Smooth muscle cell (in vitro differentiated cells): ENCODE results near the gene NID1. TPM values are rescaled to one million over a fixed set of nuclear protein-coding genes. Genes with fewer than 3 reads are reported as not detected.

ENCODE experiments used
- DNase-seq: peaks from one replicate; lab custom pipeline; 2025; ENCODE audit not compliant: unreplicated experiment; lab: John Stamatoyannopoulos, UW
- H2AFZ ChIP-seq: fragments of 200-600 bp; sonication (generic); 2 replicates; pipeline ENCODE4 v1.6.0; 2016; ENCODE audit warnings: antibody characterized with exemption, low read depth, mild to moderate bottlenecking
- H3F3A ChIP-seq: fragments of 200-600 bp; sonication (generic); 2 replicates; pipeline ENCODE4 v1.6.0; 2017; ENCODE audit warnings: antibody characterized with exemption, low read depth
- H3K27ac ChIP-seq: fragments of 200-600 bp; sonication (generic); 2 replicates; pipeline ENCODE4 v1.5.1; 2016; ENCODE audit warnings: low read depth, mild to moderate bottlenecking
- H3K27me3 ChIP-seq: fragments of 200-600 bp; sonication (generic); 2 replicates; pipeline ENCODE4 v1.6.1; 2016; ENCODE audit warnings: low read depth, mild to moderate bottlenecking
- H3K36me3 ChIP-seq: fragments of 200-600 bp; sonication (generic); 2 replicates; pipeline ENCODE4 v1.5.1; 2016; ENCODE audit warnings: low read depth
- H3K4me1 ChIP-seq: fragments of 200-600 bp; sonication (generic); 2 replicates; pipeline ENCODE4 v1.5.1; 2016; ENCODE audit warnings: low read depth
- H3K4me2 ChIP-seq: fragments of 200-600 bp; sonication (generic); 2 replicates; pipeline ENCODE4 v1.6.0; 2016; ENCODE audit warnings: mild to moderate bottlenecking
- H3K4me3 ChIP-seq: fragments of 200-600 bp; sonication (generic); 2 replicates; pipeline ENCODE4 v1.5.1; 2016; ENCODE audit warnings: mild to moderate bottlenecking
- H3K79me2 ChIP-seq: fragments of 200-600 bp; sonication (generic); 2 replicates; pipeline ENCODE4 v1.6.0; 2016; ENCODE audit warnings: low read depth, mild to moderate bottlenecking
- H3K9ac ChIP-seq: fragments of 200-600 bp; sonication (generic); 2 replicates; pipeline ENCODE4 v1.6.0; 2016; ENCODE audit warnings: low read depth
- H3K9me3 ChIP-seq: fragments of 200-600 bp; sonication (generic); replicated peaks from 2 replicates; pipeline ENCODE4 v1.5.1; 2016; ENCODE audit warnings: low read depth
- H4K20me1 ChIP-seq: fragments of 200-600 bp; sonication (generic); 2 replicates; pipeline ENCODE4 v1.6.0; 2016; ENCODE audit warnings: low read depth
- WGBS: methylation state at CpG from one replicate; pipeline ENCODE4 v1.1.7; 2016; ENCODE audit warnings: low lambda C conversion rate; 5-methylcytosine and 5-hydroxymethylcytosine counted together
- polyA plus RNA-seq: library from polyadenylated mRNA; unstranded; fragments of >200 nt; fragmentation: Nextera tagmentation; extraction: Ambion mirVana; gene quantifications from 2 replicates; pipeline ENCODE4 v1.2.1, GENCODE V29; 2016
- total RNA-seq: library from RNA; depleted of rRNA; stranded (reverse); fragments of >200 nt; gene quantifications from 2 replicates; pipeline ENCODE4 v1.2.3, GENCODE V29; 2014
- TF ChIP-seq, protein P1 (sequence below): fragments of 200-600 bp; sonication (generic); IDR thresholded peaks from 2 replicates; pipeline ENCODE4 v1.5.1; 2017; ENCODE audit warnings: borderline replicate concordance, mild to moderate bottlenecking, antibody characterized with exemption; ENCODE audit not compliant: insufficient read depth, poor library complexity, severe bottlenecking

NID1 gene
- total and polyA plus RNA-seq, 2 experiments from 2014 or later: 52.9 to 74.1 TPM

DNA sequence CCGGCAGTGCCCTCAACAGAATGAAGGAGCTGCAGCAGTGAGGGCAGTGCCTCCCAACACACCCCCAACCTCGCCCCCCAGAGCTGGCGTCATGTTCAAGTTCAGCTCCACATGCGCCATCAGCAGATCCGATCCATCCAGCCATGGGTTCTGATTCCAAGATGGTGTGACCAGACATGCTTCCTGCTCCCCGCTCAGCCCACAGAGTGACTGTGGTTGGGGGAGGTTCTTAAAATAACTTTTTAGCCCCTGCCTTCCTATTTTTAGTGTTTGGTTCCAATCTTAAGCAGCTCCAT is 47.4 kb upstream of the NID1 start:
- Histone ChIP-seq H3K79me2 (no peaks in the 10 kb centered on the region), H3K4me2 (no peak overlapping the region), H3K9ac (no peak overlapping the region), H3K36me3 (no peaks in the 10 kb centered on the region), H3K9me3 (no peaks in the 10 kb centered on the region), H3K27me3 (no peaks in the 10 kb centered on the region), H4K20me1 (no peaks in the 10 kb centered on the region), H3K4me1 (no peaks in the 10 kb centered on the region), H3K4me3 (no peak overlapping the region), H3K27ac (no peak overlapping the region), H3F3A (no peaks in the 10 kb centered on the region), H2AFZ (no peak overlapping the region)
- no peak for DNase-seq
- TF ChIP-seq, protein P1, sequence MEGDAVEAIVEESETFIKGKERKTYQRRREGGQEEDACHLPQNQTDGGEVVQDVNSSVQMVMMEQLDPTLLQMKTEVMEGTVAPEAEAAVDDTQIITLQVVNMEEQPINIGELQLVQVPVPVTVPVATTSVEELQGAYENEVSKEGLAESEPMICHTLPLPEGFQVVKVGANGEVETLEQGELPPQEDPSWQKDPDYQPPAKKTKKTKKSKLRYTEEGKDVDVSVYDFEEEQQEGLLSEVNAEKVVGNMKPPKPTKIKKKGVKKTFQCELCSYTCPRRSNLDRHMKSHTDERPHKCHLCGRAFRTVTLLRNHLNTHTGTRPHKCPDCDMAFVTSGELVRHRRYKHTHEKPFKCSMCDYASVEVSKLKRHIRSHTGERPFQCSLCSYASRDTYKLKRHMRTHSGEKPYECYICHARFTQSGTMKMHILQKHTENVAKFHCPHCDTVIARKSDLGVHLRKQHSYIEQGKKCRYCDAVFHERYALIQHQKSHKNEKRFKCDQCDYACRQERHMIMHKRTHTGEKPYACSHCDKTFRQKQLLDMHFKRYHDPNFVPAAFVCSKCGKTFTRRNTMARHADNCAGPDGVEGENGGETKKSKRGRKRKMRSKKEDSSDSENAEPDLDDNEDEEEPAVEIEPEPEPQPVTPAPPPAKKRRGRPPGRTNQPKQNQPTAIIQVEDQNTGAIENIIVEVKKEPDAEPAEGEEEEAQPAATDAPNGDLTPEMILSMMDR: no peak
- WGBS: 91% methylated on average over 6 of the region's 6 CpGs

DNA sequence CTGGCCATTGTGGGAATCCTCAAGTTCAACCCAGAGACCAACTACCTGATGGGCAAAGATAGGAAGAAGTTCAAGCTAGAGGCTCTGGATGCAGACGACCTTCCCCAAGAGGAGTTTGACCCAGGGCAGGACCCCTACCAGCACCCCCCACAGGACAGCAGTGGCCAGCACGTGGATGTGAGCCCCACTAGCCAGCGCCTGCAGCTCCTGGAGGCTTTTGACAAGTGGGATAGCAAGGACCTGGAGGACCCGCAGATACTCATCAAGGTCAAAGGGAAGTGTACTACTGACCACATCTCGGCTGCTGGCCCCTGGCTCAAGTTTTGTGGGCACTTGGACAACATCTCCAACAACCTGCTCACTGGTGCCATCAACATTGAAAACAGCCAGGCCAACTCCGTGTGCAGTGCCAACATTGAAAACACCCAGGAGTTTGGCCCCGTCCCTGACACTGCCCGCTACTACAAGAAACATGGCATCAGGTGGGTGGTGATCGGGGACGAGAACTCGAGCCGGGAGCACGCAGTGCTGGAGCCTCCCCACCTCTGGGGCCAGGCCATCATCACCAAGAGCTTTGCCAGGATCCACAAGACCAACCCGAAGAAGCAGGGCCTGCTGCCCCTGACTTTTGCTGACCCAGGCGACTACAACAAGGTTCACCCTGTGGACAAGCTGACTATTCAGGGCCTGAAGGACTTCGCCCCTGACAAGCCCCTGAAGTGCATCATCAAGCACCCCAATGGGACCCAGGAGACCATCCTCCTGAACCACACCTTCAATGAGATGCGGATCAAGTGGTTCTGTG is 46.8 kb upstream of the NID1 start:
- no peaks in the 10 kb centered on the region for H3K27me3 ChIP-seq
- H3K4me3 ChIP-seq: no peak overlapping the region
- no peak overlapping the region for H3K9ac ChIP-seq
- no peak overlapping the region for H3K4me2 ChIP-seq
- TF ChIP-seq, protein P1: no peak
- H3K27ac ChIP-seq: no peak overlapping the region
- no peaks in the 10 kb centered on the region for H3K9me3 ChIP-seq
- no peak overlapping the region for H2AFZ ChIP-seq
- H3F3A ChIP-seq: no peaks in the 10 kb centered on the region
- H3K79me2 ChIP-seq: no peaks in the 10 kb centered on the region
- H3K4me1 ChIP-seq: no peaks in the 10 kb centered on the region
- no peaks in the 10 kb centered on the region for H3K36me3 ChIP-seq
- no peak for DNase-seq
- WGBS: 92% methylated on average over 17 of the region's 17 CpGs
- no peaks in the 10 kb centered on the region for H4K20me1 ChIP-seq

DNA sequence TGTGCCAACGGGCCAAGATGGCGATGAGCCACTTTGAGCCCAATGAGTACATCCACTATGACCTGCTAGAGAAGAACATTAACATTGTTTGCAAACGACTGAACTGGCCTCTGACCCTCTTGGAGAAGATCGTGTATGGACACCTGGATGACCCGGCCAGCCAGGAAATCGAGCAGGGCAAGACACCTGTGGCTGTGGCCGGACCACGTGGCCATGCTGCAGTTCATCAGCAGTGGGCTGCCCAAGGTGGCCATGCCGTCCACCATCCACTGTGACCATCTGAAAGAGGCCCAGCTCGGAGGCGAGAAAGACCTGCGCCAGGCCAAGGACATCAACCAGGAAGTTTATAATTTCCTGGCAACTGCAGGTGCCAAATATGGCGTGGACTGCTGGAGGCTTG is 45.2 kb upstream of the NID1 start:
- Histone ChIP-seq H3K4me2 (no peak overlapping the region), H3K4me1 (no peaks in the 10 kb centered on the region), H3K27ac (no peak overlapping the region), H3K4me3 (no peak overlapping the region), H4K20me1 (no peaks in the 10 kb centered on the region), H3K9ac (no peak overlapping the region), H3K79me2 (no peaks in the 10 kb centered on the region), H3F3A (no peaks in the 10 kb centered on the region), H2AFZ (no peak overlapping the region), H3K9me3 (no peaks in the 10 kb centered on the region), H3K27me3 (no peaks in the 10 kb centered on the region), H3K36me3 (no peaks in the 10 kb centered on the region)
- TF ChIP-seq, protein P1: no peak
- no peak for DNase-seq
- WGBS: 94% methylated on average over 13 of the region's 13 CpGs
